Endothelial cell of umbilical vein (primary cell): ENCODE data around the gene AFDN. TPM values are rescaled to one million over a fixed set of nuclear protein-coding genes. Genes with fewer than 3 reads are reported as not detected.

ENCODE experiments used
- BruUV-seq: library from RNA; stranded (reverse); fragments of 400-500 nt; replicated peaks from 2 replicates; lab custom pipeline; 2021; lab: Mats Ljungman, UMichigan
- CTCF ChIA-PET: fragments of 300-600, 350-600 bp; sonication (Branson Sonifier 250); formaldehyde crosslinking; loops from one replicate; lab custom pipeline; 2021; ENCODE audit warnings: antibody characterized with exemption, inconsistent platforms; lab: Charles Lee
- POLR2A ChIA-PET: fragments of 300-600, 350-600 bp; sonication (Branson Sonifier 250); formaldehyde crosslinking; loops from one replicate; lab custom pipeline; 2021; ENCODE audit warnings: antibody characterized with exemption, inconsistent platforms; lab: Charles Lee
- DNase-seq: peaks from one replicate; pipeline ENCODE4 v3.0.0-alpha.2; 2011; ENCODE audit warnings: low read depth, low spot score
- FAIRE-seq: peaks from 2 replicates; lab custom pipeline; 2011; peaks lifted over from hg19 to GRCh38; lab: Jason Lieb, UNC
- H2AFZ ChIP-seq: 2 replicates; pipeline ENCODE4 v1.6.0; 2012; ENCODE audit warnings: low read depth, low read length, control low read depth, inconsistent platforms
- H3K27ac ChIP-seq: 2 replicates; pipeline ENCODE4 v1.5.1; 2011; ENCODE audit warnings: low read depth, mild to moderate bottlenecking, control low read depth, low read length, moderate library complexity; ENCODE audit not compliant: insufficient read depth
- H3K27me3 ChIP-seq, 2 experiments: 2 replicates each; pipeline versions ENCODE4 v1.6.0 to v1.6.1; 2011; ENCODE audit warnings: low read length in 2 of 2, mixed read lengths in 1 of 2; ENCODE audit not compliant: control insufficient read depth in 2 of 2, insufficient read depth in 2 of 2
- H3K36me3 ChIP-seq, 2 experiments: 2 replicates in 1 of 2; 3 replicates in 1 of 2; pipeline ENCODE4 v1.5.1; 2011; ENCODE audit warnings: low read length in 2 of 2, mild to moderate bottlenecking in 1 of 2, moderate library complexity in 1 of 2; ENCODE audit not compliant: control insufficient read depth in 2 of 2, insufficient read depth in 2 of 2; ENCODE audit errors: extremely low read depth in 1 of 2
- H3K4me1 ChIP-seq: 3 replicates; pipeline ENCODE4 v1.5.1; 2011; ENCODE audit warnings: mild to moderate bottlenecking, low read length; ENCODE audit not compliant: control insufficient read depth, insufficient read depth; ENCODE audit errors: extremely low read depth
- H3K4me2 ChIP-seq: 2 replicates; pipeline ENCODE4 v1.6.1; 2011; ENCODE audit warnings: low read length, control low read depth, mixed read lengths; ENCODE audit not compliant: insufficient read depth
- H3K4me3 ChIP-seq, 3 experiments: fragments of 200-600 bp in 1 of 3; sonication (generic), shearing (Covaris generic) in 1 of 3; replicated peaks in 1 of 3; 2 replicates each; pipeline ENCODE4 v1.5.1; 2011 to 2016; ENCODE audit warnings: control low read depth in 3 of 3, low read length in 3 of 3, mild to moderate bottlenecking in 2 of 3, inconsistent platforms in 1 of 3, low read depth in 1 of 3, moderate library complexity in 1 of 3; ENCODE audit not compliant: insufficient read depth in 1 of 3
- H3K79me2 ChIP-seq: 2 replicates; pipeline ENCODE4 v1.6.0; 2012; ENCODE audit warnings: low read length, inconsistent platforms; ENCODE audit not compliant: control insufficient read depth, insufficient read depth
- H3K9ac ChIP-seq: replicated peaks from 2 replicates; pipeline ENCODE3; 2011; ENCODE audit warnings: low read length, control low read depth; ENCODE audit not compliant: insufficient read depth; ENCODE audit errors: extremely low read depth
- H3K9me1 ChIP-seq: replicated peaks from 3 replicates; pipeline ENCODE4 v1.6.0; 2011; ENCODE audit warnings: mild to moderate bottlenecking, low read length; ENCODE audit not compliant: control insufficient read depth, insufficient read depth; ENCODE audit errors: extremely low read depth
- H3K9me3 ChIP-seq: replicated peaks from 2 replicates; pipeline ENCODE4 v1.5.1; 2012; ENCODE audit warnings: low read length, inconsistent platforms; ENCODE audit not compliant: control insufficient read depth, insufficient read depth
- H4K20me1 ChIP-seq: replicated peaks from 2 replicates; pipeline ENCODE3; 2011; ENCODE audit warnings: mild to moderate bottlenecking, low read length; ENCODE audit not compliant: control insufficient read depth, insufficient read depth; ENCODE audit errors: extremely low read depth
- FOS ChIP-seq: IDR thresholded peaks from 2 replicates; pipeline ENCODE4 v1.6.1; 2011; ENCODE audit warnings: mild to moderate bottlenecking, low read length, moderate library complexity, borderline replicate concordance; ENCODE audit not compliant: insufficient read depth
- GATA2 ChIP-seq: IDR thresholded peaks from 2 replicates; pipeline ENCODE4 v1.7.0; 2011; ENCODE audit warnings: low read depth, mild to moderate bottlenecking, moderate library complexity, mixed read lengths, low read length; ENCODE audit not compliant: insufficient read length, insufficient read depth
- JUN ChIP-seq: IDR thresholded peaks from 2 replicates; pipeline ENCODE4 v1.6.1; 2011; ENCODE audit warnings: borderline replicate concordance, low read depth; ENCODE audit not compliant: insufficient read length, insufficient read depth
- MYC ChIP-seq: IDR thresholded peaks from one replicate; pipeline ENCODE4 v1.6.1; 2011; ENCODE audit warnings: mild to moderate bottlenecking, low read depth, low read length
- POLR2A ChIP-seq: IDR thresholded peaks from 2 replicates; pipeline ENCODE4 v1.6.1; 2012; ENCODE audit warnings: low read depth, mild to moderate bottlenecking, control low read depth, low read length
- POLR2AphosphoS5 ChIP-seq: IDR thresholded peaks from 2 replicates; pipeline ENCODE4 v1.6.1; 2012; ENCODE audit warnings: low read depth, mild to moderate bottlenecking, control low read depth, low read length, moderate library complexity; ENCODE audit not compliant: insufficient read depth
- dilution Hi-C: fragments of 300-500 bp; cut with MboI; formaldehyde crosslinking; loops from one replicate; pipeline ENCODE4 v1.15.0; 2019; ENCODE audit warnings: low sequenced_read_pairs; ENCODE audit not compliant: extremely low pct_ligation_motif_present
- intact Hi-C: fragments of 100-400 bp; cut with micrococcal nuclease; formaldehyde crosslinking; loops from one replicate; pipeline ENCODE4 v1.10.0; 2022
- polyA plus RNA-seq, 4 experiments: library from polyadenylated mRNA; depleted of rRNA in 3 of 4; stranded (reverse) in 3 of 4; unstranded in 1 of 4; fragments of >200 nt; gene quantifications; 2 replicates each; pipeline versions ENCODE4 v1.2.1 to v1.2.3, GENCODE V29; 2011 to 2012; ENCODE audit warnings: missing spikeins in 1 of 4
- total RNA-seq: library from RNA; stranded (reverse); gene quantifications from 2 replicates; pipeline ENCODE4 v1.2.3, GENCODE V29; 2021
- TF ChIP-seq, protein P1 (sequence below): IDR thresholded peaks from 2 replicates; pipeline ENCODE4 v1.6.1; 2011; ENCODE audit not compliant: insufficient read depth, insufficient read length
- TF ChIP-seq, protein P2 (sequence below), 2 donors: IDR thresholded peaks; 1 replicate in 1 of 2; 2 replicates in 1 of 2; pipeline ENCODE4 v1.5.1; 2011; ENCODE audit warnings: low read length in 2 of 2, mild to moderate bottlenecking in 2 of 2, moderate library complexity in 2 of 2, control low read depth in 1 of 2, inconsistent platforms in 1 of 2, low read depth in 1 of 2; ENCODE audit not compliant: insufficient read depth in 1 of 2; ENCODE audit errors: extremely low read depth in 1 of 2

Gene AFDN
- total and polyA plus RNA-seq, 2 donors (not counting 3 experiments of a cell fraction or from before 2014, with no cell fraction given) = 31.0 to 134 TPM

DNA sequence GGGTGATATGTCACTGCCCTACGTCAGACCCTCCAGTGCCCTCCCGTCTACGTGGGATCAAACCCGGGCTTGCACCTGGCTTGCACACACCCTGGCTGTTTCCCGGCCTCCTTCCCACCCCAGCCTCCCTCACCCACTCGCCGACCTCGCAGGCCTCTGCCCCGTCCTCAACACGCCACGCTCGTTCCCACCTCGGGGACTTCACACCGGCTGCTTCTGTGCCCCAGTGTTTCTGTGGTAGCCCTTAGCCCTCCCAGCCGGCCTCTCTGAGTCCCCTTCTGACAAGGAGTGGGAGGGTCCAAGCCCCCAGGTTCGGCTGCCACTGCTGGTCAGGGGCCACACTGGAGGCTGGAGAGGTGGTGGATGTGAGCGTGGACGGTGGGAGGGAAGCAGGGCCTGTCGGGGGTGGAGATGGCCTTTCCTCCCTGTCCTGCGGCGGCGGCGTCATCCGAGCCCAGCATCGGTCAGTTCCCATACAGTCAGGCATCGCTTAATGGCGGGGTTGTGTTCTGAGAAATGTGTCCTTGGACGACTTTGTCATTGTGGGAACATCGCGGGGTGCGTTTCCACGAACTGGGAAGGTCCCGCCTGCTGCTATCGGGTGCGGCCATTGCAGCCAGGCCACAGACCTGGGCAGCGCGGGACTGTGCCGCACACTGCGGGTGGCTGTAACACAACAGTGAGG lies 159.3 kb downstream of the AFDN start:
- CTCF ChIA-PET = no interaction called here
- no peak overlapping the region for H3K9ac ChIP-seq
- no peak overlapping the region for H3K27ac ChIP-seq
- POLR2A ChIA-PET = no interaction called here
- H4K20me1 ChIP-seq = no peaks in the 10 kb centered on the region
- DNase-seq = no peak
- H3K9me1 ChIP-seq = no peaks in the 10 kb centered on the region
- dilution Hi-C loops (no loop called here), intact Hi-C loops (no loop called here)
- no peaks in the 10 kb centered on the region for H3K4me1 ChIP-seq
- H3K27me3 ChIP-seq = no peaks in the 10 kb centered on the region
- no peaks in the 10 kb centered on the region for H3K36me3 ChIP-seq
- H3K4me3 ChIP-seq = no peak overlapping the region
- TF ChIP-seq JUN (no peak), GATA2 (no peak), POLR2A (no peak), POLR2AphosphoS5 (no peak), FOS (no peak), MYC (no peak)
- TF ChIP-seq, protein P1, sequence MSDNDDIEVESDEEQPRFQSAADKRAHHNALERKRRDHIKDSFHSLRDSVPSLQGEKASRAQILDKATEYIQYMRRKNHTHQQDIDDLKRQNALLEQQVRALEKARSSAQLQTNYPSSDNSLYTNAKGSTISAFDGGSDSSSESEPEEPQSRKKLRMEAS = no peak
- TF ChIP-seq, protein P2, sequence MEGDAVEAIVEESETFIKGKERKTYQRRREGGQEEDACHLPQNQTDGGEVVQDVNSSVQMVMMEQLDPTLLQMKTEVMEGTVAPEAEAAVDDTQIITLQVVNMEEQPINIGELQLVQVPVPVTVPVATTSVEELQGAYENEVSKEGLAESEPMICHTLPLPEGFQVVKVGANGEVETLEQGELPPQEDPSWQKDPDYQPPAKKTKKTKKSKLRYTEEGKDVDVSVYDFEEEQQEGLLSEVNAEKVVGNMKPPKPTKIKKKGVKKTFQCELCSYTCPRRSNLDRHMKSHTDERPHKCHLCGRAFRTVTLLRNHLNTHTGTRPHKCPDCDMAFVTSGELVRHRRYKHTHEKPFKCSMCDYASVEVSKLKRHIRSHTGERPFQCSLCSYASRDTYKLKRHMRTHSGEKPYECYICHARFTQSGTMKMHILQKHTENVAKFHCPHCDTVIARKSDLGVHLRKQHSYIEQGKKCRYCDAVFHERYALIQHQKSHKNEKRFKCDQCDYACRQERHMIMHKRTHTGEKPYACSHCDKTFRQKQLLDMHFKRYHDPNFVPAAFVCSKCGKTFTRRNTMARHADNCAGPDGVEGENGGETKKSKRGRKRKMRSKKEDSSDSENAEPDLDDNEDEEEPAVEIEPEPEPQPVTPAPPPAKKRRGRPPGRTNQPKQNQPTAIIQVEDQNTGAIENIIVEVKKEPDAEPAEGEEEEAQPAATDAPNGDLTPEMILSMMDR (IDR thresholded peaks at IDR 0.05; ENCODE audit: extremely low read depth in 1 of 2, insufficient read depth in 1 of 2, low read depth in 1 of 2, low read length in 2 of 2) = no peak
- no peaks in the 10 kb centered on the region for H3K79me2 ChIP-seq
- no peak for FAIRE-seq
- H2AFZ ChIP-seq = no peak overlapping the region
- H3K9me3 ChIP-seq = no peaks in the 10 kb centered on the region
- BruUV-seq = no TSS peak
- H3K4me2 ChIP-seq = no peak overlapping the region
